NCI-H748 (cell line): ENCODE data around the gene ELAVL1.
"Not testable (repeated sequence)": the region's sequence is repeated elsewhere in the genome, so short reads cannot be mapped to it uniquely, and the experiment has no call there.

Experiments used
- DNase-seq: peaks from one replicate; lab custom pipeline; 2025; ENCODE audit not compliant: unreplicated experiment; lab: John Stamatoyannopoulos, UW

ELAVL1 gene

GRCh38 chr19:8005534-8006256 is at the start of gene ELAVL1:
Gene ELAVL1, minus strand, starts transcription at chr19:8005641. Its CDS starts 13,826 bp downstream, at chr19:7991815.
- DNase-seq: peak; percentile 89

GRCh38 chr19:8054169-8054568 is 48.7 kb upstream of the ELAVL1 start:
- DNase-seq: no peak

- DNase-seq: no peak
Observed at GRCh38 chr19:8052464-8052859, 47.0 kb upstream of the ELAVL1 start, which contains the start of gene CCL25. Gene CCL25, plus strand, starts transcription at chr19:8052760. Its CDS starts 290 bp downstream, at chr19:8053050.

GRCh38 chr19:8050274-8051096 is 45.0 kb upstream of the ELAVL1 start:
- DNase-seq: peak; percentile 83

- no peak for DNase-seq
Observed at GRCh38 chr19:8046569-8047165, 41.2 kb upstream of the ELAVL1 start.

- DNase-seq: no peak
Observed at GRCh38 chr19:8045872-8046568, 40.6 kb upstream of the ELAVL1 start.

GRCh38 chr19:8044018-8044417 is 38.6 kb upstream of the ELAVL1 start:
- no peak for DNase-seq

- no peak for DNase-seq
Observed at GRCh38 chr19:8042900-8043299, 37.5 kb upstream of the ELAVL1 start.

GRCh38 chr19:8041531-8041931 is 36.1 kb upstream of the ELAVL1 start:
- no peak for DNase-seq

GRCh38 chr19:8039231-8039630 is 33.8 kb upstream of the ELAVL1 start:
- no peak for DNase-seq

- DNase-seq: no peak
Observed at GRCh38 chr19:8038815-8039214, 33.4 kb upstream of the ELAVL1 start.

GRCh38 chr19:8036434-8037099 is 31.1 kb upstream of the ELAVL1 start:
- peak; percentile 8 for DNase-seq

GRCh38 chr19:8034178-8034525 is 28.7 kb upstream of the ELAVL1 start:
- no peak for DNase-seq

GRCh38 chr19:8033287-8034177 is 28.1 kb upstream of the ELAVL1 start:
- DNase-seq: not testable (repeated sequence)

- DNase-seq: no peak
Observed at GRCh38 chr19:8030960-8031359, 25.5 kb upstream of the ELAVL1 start.

- DNase-seq: no peak
Observed at GRCh38 chr19:8028951-8029491, 23.6 kb upstream of the ELAVL1 start.

GRCh38 chr19:8025316-8025715 is 19.9 kb upstream of the ELAVL1 start:
- DNase-seq: no peak

GRCh38 chr19:8024256-8024655 is 18.8 kb upstream of the ELAVL1 start:
- DNase-seq: not testable (repeated sequence)

GRCh38 chr19:8023371-8023770 is 17.9 kb upstream of the ELAVL1 start:
- no peak for DNase-seq
